ENCODE measurements around the gene CACNB3. TPM values are rescaled to one million over a fixed set of nuclear protein-coding genes. Genes with fewer than 3 reads are reported as not detected.

Gene CACNB3
- total and polyA plus RNA-seq, 2 experiments from 2014 or later = 23.2 to 28.6 TPM

- no peaks in the 10 kb centered on the region for H3K27me3 ChIP-seq
- 23% methylated on average over 12 of the region's 12 CpGs for WGBS (ENCODE audit: low lambda C conversion rate, missing lambda C conversion rate)
- no peaks in the 10 kb centered on the region for H3K9me2 ChIP-seq (replicated peaks; ENCODE audit: insufficient read depth)
- H3K4me2 ChIP-seq = peak overlapping the region; percentile 28
- H3K4me3 ChIP-seq = no peak overlapping the region
- no peaks in the 10 kb centered on the region for H3K9me3 ChIP-seq (ENCODE audit: low read depth)
- no peaks in the 10 kb centered on the region for H3K36me3 ChIP-seq (replicated peaks; ENCODE audit: insufficient read depth, low read depth)
- peak overlapping the region; percentile 47 for H3K27ac ChIP-seq
- peaks cover 17% of the 10 kb centered on the region for H3K4me1 ChIP-seq (ENCODE audit: insufficient read depth)
- no peaks in the 10 kb centered on the region for H3K79me2 ChIP-seq
- peak; percentile 85 for DNase-seq (ENCODE audit: low spot score)
- H2AFZ ChIP-seq = peak overlapping the region; percentile 32
- H4K20me1 ChIP-seq (ENCODE audit: insufficient read depth, poor library complexity, severe bottlenecking) = no peaks in the 10 kb centered on the region
- peak; percentile 91 for TF ChIP-seq CTCF (IDR thresholded peaks at IDR 0.05; ENCODE audit: poor library complexity)
- TF ChIP-seq EZH2 (IDR thresholded peaks at IDR 0.05; ENCODE audit: borderline replicate concordance) = no peak
These were observed 22.5 kb upstream of the CACNB3 start for GRCh38 chr12:48795550-48796455.

DNA sequence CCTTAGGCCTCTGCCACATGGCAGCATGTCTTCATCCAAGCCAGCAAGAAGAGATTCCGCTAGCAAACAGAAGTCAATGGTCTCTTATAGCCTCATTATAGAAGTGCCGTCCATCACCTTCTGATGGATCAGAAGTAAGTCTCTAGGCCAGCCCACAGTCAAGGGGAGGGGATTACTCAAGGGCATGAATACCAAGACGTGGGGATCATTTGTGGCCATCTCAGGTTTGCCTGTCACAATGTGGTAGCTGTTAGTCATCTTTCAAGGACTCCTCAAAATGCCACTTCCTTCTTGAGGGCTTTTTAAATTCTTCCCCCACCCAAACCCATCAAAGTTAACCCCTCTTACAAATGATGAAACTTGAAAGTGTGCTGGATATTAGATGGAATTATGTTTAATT, 21.3 kb upstream of the CACNB3 start:
- H3K4me3 ChIP-seq = no peak overlapping the region
- TF ChIP-seq EZH2 (IDR thresholded peaks at IDR 0.05; ENCODE audit: borderline replicate concordance) = no peak
- no peak for TF ChIP-seq EZH2phosphoT487 (IDR thresholded peaks at IDR 0.05; ENCODE audit: low read depth, severe bottlenecking, unreplicated experiment)
- no peak for TF ChIP-seq CTCF (IDR thresholded peaks at IDR 0.05; ENCODE audit: poor library complexity)
- no peaks in the 10 kb centered on the region for H3K79me2 ChIP-seq
- DNase-seq (ENCODE audit: low spot score) = no peak
- no peak overlapping the region for H3K4me2 ChIP-seq
- H3K27me3 ChIP-seq = no peaks in the 10 kb centered on the region
- H3K36me3 ChIP-seq (replicated peaks; ENCODE audit: insufficient read depth, low read depth) = no peaks in the 10 kb centered on the region
- WGBS (ENCODE audit: low lambda C conversion rate, missing lambda C conversion rate) = 79% methylated on average over 3 of the region's 3 CpGs
- H3K4me1 ChIP-seq (ENCODE audit: insufficient read depth) = peaks cover 17% of the 10 kb centered on the region
- H3K27ac ChIP-seq = no peak overlapping the region
- H3K9me3 ChIP-seq (ENCODE audit: low read depth) = no peaks in the 10 kb centered on the region
- H3K9me2 ChIP-seq (replicated peaks; ENCODE audit: insufficient read depth) = no peaks in the 10 kb centered on the region
- no peaks in the 10 kb centered on the region for H4K20me1 ChIP-seq (ENCODE audit: insufficient read depth, poor library complexity, severe bottlenecking)
- no peak overlapping the region for H2AFZ ChIP-seq

DNA sequence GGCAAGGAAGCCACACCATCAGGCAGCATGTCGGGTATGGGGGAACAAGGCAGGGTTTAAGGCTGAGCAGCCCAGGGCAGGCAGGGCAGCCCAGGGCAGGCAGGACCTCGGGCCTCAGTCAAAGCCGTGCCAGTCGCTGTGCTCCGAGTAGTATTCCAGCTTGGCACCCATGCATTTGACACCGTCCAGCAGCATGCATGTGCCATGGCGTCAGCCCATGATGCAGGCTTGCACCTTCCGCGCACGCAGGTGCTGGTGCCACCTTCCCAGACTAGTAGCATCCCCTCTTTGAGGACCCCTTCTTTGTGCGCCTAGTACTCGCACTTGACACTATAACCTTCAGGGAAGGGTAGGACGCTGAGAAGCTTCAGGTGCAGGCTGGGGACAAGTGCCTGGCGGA, 17.8 kb upstream of the CACNB3 start:
- Histone ChIP-seq H3K27ac (no peak overlapping the region), H3K9me2 (replicated peaks; ENCODE audit: insufficient read depth) (no peaks in the 10 kb centered on the region), H3K4me2 (no peak overlapping the region), H3K9me3 (ENCODE audit: low read depth) (no peaks in the 10 kb centered on the region), H3K4me1 (ENCODE audit: insufficient read depth) (peaks cover 3% of the 10 kb centered on the region), H4K20me1 (ENCODE audit: insufficient read depth, poor library complexity, severe bottlenecking) (no peaks in the 10 kb centered on the region), H3K79me2 (no peaks in the 10 kb centered on the region), H3K4me3 (no peak overlapping the region), H3K27me3 (no peaks in the 10 kb centered on the region), H2AFZ (no peak overlapping the region), H3K36me3 (replicated peaks; ENCODE audit: insufficient read depth, low read depth) (no peaks in the 10 kb centered on the region)
- no peak for TF ChIP-seq CTCF (IDR thresholded peaks at IDR 0.05; ENCODE audit: poor library complexity)
- TF ChIP-seq EZH2phosphoT487 (IDR thresholded peaks at IDR 0.05; ENCODE audit: low read depth, severe bottlenecking, unreplicated experiment) = no peak
- no peak for TF ChIP-seq EZH2 (IDR thresholded peaks at IDR 0.05; ENCODE audit: borderline replicate concordance)
- WGBS (ENCODE audit: low lambda C conversion rate, missing lambda C conversion rate) = 95% methylated on average over 14 of the region's 14 CpGs
- no peak for DNase-seq (ENCODE audit: low spot score)
